GM18909 (cell line): ENCODE measurements around the gene CDR2L.
"Not testable (repeated sequence)": the region's sequence is repeated elsewhere in the genome, so short reads cannot be mapped to it uniquely, and the experiment has no call there.

Experiments
- ATAC-seq: cut with Tn5 transposase; IDR thresholded peaks from one replicate; pipeline ENCODE4 v1.9.1; 2021; ENCODE audit warnings: mild to moderate bottlenecking; ENCODE audit not compliant: unreplicated experiment, poor library complexity

The CDR2L gene

DNA sequence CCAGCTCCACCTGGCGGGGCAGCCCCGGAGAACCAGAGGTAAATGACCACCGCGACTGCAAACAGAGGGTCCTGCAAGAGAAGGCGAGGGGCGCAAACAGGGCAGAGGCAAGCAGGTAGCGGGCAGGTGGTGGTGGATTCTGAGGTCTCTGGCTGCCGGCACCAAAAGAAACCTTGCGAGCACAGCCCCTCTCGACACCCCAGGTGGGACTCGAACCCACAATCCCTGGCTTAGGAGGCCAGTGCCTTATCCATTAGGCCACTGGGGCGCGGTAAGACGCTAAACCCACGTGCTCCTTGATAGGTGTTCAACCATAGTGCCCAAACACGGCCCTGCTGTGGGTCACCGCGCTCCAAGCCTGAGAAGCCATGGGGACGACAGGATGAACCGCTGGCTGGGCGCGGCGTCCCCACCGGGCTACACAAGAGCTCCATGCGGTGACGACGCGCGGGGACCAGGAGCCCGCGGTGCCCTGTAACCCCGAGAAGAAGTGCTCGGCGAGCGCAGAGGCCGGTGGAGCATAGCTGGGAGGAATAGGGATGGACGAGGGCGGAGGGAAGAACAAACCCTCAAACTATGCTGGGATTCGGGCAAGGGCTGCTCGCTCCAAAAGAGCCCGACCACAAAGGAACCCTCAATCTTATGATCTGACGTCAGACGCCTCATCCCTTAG is 46.9 kb downstream of the CDR2L start:
- ATAC-seq = peak; percentile 46

DNA sequence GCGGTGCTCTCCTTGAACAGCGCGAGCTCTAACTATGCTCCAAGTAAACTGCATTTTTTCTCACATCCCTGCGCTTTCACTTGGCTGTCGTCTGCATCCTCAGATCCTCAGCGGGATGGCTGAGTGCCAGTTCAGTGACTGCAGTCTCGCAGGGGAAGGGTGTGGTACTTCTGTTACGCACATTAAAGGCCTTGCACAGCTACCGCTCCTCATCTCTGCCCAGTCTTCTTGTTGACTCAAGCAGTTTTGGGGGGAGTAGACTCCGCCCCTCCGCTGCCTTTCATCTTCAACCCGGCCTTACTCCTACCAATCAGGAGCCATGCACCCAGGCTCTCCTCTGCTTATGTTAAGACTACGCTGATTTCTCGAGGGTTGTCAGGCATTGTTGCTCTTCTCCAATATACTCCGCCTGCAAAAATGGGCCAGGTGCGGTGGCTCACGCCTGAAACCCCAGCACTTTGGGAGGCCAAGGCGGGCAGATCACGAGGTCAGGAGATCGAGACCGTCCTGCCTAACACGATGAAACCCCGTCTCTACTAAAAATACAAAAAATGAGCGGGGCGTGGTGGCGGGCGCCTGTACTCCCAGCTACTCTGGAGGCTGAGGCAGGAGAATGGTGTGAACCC is 49.3 kb downstream of the CDR2L start:
- ATAC-seq = no peak

DNA sequence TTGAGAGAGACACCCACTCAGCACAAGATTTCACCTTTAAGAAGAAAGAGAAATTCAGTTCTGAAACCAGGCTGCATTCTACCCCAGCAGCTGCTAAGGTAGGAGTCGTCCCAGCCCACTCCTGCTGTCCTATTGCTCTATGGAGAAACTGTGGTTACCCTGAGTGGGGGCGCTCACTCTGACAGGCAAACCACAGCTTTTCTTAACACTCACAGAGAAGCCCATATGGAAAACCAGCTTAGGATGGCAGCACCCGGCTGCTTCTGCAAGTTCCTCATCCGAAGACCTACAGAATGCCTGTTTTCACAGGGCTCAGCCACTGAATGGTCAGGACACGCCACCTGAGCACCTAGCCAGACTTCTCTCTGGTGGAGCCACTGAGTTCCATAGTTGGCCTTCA is 51.8 kb downstream of the CDR2L start:
- no peak for ATAC-seq

DNA sequence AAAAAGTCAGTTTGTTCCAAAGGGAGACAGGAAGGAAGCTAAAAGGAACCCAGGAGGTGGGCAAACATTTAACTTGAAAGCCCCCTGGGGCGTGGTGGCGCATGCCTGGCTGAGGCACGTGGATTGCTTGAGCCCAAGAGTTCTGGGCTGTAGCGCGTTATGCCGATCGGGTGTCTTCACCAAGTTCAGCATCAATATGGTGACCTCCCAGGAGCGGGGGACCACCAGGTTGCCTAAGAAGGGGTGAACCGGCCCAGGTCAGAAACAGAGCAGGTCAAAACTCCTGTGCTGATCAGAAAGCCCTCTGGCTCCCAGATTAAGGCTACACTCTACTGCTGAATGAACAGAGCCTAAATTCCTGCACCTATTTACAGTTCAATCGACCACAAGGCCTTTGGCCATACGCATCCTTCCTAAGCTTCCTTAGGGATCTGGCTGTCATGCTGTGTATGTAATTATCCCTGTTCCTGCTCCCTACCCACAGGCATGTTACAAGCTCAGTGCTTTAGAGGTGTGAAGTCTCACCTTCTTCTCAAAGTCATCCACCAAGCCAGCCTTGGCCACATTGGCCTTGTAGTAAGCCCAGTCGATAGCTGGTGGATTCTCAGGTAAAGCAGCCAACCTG is 54.3 kb downstream of the CDR2L start:
- ATAC-seq = no peak

DNA sequence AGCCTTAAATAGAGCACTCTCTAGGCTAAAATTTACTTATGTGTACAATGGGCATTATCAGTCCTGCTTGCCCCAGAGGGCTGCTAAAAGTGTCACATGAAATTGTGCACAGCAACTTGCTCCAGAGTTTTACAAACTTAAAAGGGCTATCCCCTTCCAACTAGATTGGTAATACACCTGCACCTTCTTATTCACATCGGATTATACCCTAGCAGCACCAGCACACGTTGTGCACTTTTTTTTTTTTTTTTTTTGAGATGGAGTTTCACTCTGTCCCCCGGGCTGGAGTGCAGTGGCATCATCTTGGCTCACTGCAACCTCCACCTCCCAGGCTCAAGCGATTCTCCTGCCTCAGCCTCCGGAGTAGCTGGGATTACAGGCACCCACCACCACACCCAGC is 56.4 kb downstream of the CDR2L start:
- not testable (repeated sequence) for ATAC-seq

DNA sequence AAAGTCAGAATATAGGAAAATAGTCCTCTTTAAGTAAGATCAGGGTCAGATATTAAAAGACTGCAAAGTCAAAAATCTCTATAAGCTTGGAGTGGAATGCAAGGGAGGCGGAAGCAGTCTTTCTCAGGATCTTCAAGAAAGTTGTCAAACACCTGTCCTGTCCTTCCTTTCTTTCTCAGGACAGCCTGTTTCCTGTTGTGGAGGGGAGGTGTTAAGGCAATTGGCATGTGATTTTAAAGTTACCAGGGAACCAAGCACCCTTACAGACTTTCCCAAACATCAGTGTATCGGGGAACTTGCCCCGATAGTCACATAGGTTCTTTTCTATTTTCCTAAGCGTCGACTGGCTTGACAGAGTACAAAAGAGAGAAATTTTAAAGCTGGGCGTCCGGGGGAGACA is 57.3 kb downstream of the CDR2L start:
- no peak for ATAC-seq

DNA sequence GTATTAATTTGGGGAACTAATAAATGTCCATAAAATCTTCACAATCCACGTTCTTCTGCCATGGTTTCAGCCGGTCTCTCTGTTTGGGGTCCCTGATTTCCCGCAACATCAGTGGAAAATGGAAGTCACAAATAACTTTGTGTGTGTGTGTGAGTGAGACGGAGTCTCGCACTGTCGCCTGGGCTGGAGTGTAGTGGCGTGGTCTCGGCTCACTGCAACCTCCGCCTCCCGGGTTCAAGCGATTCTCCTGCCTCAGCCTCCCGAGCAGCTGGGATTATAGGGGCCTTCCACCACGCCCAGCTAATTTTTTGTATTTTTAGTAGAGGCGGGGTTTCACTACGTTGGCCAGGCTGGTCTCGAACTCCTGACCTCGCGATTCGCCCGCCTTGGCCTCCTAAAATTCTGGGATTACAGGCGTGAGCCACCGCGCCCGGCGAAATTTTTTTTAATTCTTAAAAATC is 58.5 kb downstream of the CDR2L start:
- not testable (repeated sequence) for ATAC-seq

DNA sequence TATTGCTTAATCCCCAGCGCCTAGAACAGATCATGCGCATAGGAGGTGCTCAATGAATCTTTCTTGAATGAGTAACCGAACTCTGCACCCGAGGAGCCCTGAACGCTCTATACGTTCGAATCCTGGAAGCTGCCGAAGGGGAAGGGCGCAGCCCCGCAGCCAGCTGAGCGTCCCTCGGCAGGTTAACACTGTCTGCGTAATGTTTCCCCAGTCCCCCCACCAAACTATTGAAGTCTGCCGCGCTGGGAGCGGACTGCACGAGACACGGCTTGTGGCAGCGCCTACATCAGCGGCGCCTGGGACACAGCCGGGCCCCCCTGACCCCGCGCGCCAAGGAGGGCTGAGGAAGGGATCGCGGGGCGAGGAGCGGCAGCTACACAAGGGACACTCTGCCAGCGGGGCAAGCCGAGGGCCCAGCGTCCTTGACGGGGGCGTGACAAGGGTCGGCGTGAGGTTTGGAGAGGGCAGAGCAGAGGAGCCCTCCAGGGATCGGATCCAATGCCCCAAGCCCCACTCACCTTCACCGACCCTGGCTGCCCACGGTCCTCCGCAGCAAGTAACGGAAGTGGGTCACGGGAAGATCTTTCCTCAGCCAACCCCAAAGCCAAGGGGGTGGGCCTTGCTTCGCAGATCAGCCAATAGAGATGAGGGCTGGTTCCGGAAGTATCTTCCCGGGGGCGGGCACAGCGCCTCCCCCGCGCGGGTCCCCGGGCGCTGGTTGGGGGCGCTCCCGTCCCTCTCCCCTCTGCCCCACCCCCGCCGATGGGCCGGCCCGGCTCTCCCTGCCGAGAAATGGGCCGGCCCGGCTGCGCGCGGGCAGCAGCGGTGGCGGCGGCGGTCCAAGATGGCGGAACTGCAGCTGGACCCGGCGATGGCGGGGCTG is 59.2 kb downstream of the CDR2L start, which contains the start of the genes ATP5PD and KCTD2:
ATP5PD (minus strand) TSS at position 563 of the 883 bp plus-strand sequence. CDS start 4,319 bp downstream, outside the sequence.
KCTD2 (plus strand) TSS at position 819 of the 883 bp plus-strand sequence; CDS start at position 845, 26 bp downstream.
- ATAC-seq = peak; percentile 93

DNA sequence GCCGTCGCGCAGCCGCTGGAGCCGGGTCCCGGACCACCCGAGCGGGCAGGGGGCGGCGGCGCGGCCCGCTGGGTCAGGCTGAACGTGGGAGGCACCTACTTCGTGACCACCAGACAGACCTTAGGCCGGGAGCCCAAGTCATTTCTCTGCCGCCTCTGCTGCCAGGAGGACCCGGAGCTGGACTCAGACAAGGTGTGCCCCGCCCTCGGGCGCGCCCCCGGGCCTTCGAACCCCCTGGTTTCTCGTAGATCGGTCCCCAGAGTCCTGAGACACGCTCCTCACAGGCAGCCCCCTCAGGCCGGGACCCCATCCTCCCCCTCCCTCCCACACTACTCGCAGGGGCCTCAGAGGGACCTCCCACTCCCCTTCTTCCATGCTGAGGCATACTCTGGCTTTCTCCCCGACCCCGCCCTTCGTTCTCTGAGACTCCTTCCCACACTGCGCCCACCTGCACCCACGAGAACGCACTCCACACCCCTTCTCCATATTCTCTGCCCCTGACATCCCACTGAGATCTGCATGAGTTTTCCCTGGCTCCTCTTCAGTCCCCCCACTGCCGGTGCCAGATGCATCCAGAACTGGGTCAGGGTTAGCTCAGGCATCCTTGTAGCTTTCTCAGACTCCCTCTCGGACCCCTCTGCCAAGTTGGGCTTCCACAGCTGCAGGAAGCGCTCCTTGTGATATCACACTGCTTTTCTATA is 60.1 kb downstream of the CDR2L start:
- ATAC-seq = peak; percentile 25

DNA sequence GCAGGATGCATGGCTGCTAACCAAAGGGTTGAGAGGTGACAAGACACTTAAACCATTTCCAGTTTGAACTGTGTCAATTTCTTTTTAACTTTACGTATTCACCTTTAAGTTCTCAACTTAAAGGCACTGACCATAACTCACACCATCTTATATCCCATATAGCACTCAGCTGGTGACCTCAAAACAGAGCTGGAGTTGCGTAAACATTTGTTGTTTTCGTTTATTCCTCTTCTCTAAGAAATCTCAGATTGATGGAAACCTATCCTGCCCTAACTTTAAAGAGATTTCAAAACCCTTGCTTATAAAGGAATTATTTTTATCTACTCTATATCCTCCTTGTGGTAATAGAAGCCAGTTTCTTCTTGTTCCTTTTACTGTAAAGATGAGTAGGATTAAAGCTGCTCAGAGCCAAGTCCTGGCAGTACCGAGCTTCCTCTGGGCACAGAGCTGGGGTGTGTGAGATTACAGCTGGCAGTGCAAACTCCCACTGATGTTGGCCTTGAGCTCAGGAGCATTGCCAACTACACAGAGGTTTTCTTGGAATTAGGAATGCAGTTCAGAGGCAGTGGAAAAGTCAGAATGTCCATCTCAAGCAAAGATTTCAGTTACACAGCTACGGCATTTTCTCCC is 60.9 kb downstream of the CDR2L start:
- no peak for ATAC-seq

DNA sequence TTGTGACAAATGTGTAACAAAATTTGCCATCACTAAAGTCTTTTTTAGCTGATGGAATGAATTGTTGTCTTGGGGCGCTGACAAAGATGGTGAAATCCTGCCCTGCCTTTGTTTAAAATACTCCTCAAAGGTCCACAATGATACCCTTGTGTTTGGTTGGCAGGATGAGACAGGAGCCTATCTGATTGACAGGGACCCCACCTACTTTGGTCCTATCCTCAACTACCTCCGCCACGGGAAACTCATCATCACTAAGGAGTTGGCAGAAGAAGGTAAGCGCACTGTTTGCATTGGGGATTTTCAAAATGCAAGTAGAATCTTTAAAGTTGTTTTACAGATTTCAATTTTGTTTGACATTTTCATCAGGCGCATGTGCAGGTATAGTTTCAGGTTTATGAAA is 61.6 kb downstream of the CDR2L start:
- no peak for ATAC-seq

DNA sequence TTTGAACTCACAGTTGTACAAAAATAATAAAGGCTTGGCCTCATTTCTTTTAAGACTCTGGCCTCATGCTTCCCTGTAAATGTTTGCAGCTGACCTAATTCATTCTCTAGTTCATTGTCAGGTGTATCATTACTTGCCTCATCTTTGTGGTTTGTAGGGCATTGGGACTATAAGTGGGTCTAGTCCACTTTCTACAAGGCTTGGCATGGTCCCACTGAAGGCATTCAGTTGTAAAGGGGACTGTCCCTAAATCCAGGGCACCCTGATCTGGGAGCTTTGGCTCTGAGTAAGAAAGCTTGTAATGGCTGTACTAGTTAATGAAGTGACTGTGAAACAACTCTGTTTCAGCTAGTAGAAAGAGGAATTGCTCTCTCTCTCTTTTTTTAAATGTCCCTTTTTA is 62.3 kb downstream of the CDR2L start:
- ATAC-seq = no peak

DNA sequence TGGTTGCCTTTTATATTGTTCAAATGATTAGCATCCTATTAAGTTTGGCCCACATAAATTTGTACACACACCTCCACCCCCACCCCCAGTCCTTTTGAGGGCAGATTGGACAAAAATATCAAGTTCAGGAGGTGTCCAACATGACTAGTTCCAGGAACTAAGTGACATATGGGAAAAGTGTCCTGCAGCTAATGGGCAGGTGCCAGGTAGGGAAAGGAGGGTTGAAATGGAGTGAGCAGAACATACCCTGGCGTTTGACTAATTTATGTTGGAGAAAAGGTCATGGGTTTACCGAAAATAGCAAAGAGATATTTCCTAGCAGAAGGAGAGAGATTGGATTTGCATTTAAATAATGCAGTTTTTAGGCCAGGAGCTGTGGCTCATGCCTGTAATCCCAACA is 64.5 kb downstream of the CDR2L start:
- ATAC-seq = no peak
